HG02798 (cell line): ENCODE measurements around the gene TOR4A.

ENCODE experiments used
- ATAC-seq: cut with Tn5 transposase; IDR thresholded peaks from one replicate; pipeline ENCODE4 v1.9.1; 2021; ENCODE audit warnings: mild to moderate bottlenecking; ENCODE audit not compliant: unreplicated experiment, poor library complexity

The TOR4A gene

DNA sequence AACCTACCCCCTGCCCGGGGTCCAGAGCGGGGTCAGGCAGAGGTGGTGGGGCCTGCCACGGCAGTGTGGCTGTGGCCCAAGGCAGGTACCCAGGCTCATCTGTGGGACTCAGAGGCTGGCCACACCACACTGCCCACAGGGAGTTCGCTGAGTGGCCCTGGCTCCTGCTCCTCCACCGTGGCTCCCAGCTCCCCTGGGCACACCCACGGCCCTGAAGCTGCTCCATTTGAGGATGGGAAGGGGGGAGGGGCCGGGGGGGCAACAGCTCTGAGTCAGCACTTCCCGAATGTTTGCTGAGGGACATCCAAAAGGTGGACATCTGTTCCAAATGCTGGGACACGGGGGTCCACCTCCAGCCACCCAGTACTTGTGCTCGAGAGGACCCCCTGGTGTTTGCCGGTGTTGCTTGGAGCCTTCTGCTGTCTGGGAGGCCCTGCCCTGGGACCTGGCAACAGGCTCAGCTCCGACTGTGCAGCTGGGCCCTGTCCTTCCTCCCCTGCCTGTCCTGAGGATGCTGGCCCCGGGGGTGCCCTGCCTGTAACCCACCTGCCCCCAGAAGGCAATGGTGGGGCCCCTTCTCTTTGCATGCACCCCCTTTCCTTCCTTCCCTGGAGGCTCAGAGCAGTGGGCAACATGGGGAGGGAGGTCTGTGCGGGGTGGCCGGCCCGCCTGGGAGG lies 27.0 kb downstream of the TOR4A start:
- no peak for ATAC-seq

DNA sequence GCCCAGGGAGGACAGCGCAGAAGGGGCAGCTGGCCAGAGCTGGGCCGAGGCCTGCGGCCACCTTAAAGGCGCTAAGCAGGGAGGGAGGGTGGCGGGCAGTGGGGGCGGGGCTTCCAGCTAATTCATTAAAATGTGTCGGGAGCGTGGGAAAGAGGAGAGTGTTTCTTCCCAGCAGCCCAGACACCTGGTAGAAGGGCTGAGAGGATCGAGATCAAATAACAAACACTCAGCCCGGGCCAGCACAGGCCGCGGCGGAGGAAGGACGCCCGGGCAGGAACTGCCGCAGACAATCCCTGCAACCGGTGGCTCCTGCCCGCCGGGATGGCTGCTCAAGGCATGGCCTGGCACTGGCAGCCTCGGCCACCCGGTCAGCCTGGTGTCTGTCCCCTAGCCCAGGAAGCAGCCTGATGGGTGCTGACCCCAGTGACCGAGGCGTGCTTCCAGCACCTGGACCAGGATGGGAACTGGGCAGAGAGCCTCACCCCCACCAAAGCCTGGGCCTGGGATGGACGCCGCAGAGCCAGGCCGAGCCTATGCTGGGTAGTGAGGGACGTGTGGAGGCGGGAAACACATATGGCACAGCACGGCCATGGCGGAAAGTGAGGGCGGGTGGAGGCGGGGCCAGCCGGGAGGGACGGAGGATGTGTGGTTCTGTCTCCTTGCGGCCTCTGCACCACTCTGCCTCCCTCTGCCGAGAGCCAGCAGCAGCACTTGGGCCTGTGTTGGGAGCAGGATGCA lies 27.7 kb downstream of the TOR4A start:
- ATAC-seq: no peak

DNA sequence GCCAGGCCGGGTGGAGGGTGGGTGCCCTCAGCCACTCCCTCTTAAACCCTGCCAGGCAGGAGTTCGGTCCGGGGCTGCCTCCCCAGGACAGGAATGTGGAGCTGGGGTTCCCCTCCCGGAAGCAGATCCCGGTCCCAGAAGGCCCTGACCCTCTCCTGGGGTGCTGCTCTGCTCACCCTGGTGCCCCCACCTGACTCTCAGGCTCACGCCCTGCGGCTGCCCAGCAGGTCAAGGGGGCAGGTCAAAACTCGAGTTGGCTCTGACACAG lies 28.2 kb downstream of the TOR4A start:
- ATAC-seq: no peak

DNA sequence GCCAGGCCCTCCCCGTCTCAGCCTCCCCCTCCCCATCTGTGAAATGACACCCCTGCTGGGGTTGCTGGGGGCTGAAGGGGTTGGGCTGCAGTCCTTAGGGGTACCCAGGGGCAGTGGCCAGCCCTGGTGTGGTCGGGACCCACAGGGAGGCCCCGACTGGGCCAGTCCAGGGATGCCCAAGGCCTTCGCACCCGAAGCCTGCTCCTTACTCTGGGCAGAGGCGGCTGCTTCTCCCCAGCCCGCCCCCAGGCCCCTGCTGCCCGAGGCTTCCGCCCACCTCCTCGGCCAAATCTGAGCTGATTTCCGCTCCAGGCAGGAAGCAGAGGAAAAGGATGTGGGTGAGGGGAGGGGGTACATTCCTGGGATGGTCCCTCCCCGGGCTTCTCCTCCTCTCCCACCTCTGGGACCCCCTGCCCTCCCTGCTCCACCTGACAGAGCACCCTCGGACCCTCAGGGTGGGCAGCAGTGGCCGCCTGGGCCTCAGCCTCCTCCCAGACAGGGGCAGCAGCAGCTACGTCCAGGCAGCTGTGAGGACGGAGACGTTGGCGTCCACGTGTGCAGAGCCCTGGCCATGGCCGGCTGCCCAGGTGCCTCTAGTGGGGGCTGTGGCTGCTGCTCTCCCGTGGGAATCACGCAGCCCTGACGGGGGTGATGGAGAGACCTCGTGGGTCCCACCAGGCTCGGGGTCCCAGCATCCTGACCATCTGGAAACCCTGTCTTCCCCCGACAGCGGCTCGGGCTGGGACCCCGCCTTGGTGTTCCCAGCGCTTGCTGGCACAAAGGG lies 28.7 kb downstream of the TOR4A start:
- ATAC-seq: no peak

DNA sequence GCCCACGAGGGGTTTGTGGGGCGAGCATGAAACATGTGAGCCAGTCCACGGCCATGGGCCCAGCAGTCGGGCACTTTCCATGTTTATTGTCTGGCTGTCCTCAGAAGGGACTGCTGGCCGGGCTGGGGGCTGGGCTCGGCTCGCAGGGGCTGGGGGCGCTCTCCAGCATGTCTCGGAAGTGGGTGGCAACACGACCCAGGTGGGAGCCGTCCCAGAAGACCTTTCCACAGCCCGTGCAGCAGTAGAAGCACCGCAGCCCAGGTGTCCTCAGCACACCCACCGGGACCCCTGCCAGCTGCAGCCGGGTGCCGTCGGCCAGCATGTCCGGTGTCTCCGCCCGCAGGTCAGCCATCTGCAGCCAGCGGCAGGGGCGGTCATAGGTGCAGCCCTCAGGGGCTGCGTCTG lies 29.3 kb downstream of the TOR4A start:
- ATAC-seq: no peak

DNA sequence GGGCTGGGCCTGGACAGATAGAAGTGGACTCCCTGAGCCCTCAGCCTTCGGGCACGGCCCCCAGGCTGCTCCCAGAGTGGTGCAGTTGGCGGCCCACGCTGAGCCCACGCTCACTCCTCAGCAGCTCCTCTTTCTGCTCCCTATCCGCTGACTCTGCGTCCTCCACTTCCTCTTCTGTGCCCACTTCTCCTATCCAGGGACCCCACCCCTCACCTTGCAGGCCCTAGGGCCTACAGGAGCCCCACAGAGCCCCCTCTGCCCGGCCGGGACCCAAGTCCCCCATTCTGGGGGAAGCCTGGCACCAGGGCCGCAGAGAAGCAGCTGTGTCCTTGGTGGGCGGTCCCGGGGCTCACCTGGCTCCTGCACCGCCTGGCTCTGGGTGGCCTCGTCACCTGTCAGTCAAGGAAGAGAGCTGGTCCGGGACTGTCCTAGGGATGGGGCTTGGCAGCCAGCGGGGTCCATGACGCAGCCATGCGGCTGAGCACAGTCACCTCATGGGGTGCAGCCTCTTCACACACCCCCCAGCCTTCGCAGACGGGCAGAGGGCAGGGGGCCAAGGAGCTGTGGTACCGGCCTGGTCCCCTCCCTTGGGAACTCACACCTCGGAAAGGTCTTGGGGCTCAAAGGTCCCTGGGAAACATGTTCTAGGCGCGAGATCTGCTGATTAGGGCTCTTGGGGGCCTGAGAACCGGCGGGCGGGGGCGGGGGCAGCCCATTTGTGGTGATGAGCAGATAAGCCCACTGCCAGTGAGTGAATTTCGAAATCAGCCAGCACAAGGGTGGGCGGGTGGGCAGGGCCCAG lies 29.9 kb downstream of the TOR4A start:
- no peak for ATAC-seq

DNA sequence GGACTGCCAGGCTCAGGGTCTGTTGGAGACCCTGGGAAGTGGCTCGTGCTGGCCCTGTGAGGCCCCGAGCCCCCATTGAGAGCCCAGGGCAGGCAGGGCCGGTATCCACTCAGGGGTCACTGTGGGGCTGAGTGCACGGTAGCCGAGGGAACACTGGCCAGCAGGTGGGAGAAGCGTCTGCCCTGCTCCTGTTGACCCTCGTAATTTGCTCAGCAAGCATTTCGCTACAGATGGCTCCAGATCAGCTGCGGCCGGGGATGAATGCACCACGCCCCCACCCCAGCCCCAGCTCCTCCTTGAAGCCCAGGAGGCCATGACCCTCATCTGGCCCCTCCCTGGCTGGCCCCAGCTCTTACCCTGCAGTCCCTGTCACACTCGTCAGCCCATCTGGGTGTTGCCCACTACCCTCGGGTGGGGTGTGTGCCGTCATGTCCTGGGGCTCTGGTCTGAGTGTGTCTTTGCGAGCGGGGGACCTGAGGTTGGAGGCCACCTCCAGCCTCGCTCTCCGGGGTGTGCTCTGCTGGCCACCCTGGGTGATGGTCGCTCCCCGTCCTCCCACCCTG lies 30.6 kb downstream of the TOR4A start:
- no peak for ATAC-seq

DNA sequence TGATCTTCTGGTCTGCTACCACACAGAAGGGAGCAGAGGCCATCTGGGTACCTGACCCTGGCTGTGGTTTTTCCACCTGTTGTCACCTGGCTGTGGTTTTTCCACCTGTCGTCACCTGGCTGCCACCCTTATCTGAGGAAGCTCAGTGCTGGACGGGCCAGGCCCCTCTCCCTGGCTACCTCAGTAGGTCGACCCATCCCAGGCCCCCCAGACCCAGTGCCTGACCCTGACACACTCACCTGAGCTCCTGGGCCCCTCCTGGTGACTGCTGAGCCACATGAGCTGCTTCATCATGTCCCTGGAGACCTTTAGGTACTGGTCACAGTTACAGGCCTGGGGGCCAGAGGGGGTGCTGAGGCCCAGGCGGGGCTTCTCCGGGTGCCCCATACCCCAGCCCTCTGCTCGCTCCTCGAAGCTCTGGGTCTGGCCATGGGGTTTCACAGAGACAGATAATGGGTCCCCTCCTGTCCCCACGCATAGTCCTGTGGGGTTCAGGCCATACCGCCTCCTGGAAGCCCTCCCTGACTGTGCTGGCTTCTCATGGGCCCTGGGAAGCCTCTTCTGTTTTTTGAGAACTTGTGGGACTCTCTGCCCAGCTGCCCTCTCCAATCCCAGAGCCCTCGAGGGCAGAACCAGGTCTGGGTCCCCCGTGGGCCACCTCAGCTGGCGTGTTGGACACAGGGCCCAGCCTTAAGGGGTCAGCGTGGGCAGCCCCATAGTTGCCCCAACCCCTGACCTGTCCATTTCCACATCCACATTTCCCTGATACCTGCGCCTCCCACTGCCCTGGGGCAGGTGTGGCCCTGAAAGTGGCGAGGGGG lies 32.1 kb downstream of the TOR4A start:
- ATAC-seq: no peak

DNA sequence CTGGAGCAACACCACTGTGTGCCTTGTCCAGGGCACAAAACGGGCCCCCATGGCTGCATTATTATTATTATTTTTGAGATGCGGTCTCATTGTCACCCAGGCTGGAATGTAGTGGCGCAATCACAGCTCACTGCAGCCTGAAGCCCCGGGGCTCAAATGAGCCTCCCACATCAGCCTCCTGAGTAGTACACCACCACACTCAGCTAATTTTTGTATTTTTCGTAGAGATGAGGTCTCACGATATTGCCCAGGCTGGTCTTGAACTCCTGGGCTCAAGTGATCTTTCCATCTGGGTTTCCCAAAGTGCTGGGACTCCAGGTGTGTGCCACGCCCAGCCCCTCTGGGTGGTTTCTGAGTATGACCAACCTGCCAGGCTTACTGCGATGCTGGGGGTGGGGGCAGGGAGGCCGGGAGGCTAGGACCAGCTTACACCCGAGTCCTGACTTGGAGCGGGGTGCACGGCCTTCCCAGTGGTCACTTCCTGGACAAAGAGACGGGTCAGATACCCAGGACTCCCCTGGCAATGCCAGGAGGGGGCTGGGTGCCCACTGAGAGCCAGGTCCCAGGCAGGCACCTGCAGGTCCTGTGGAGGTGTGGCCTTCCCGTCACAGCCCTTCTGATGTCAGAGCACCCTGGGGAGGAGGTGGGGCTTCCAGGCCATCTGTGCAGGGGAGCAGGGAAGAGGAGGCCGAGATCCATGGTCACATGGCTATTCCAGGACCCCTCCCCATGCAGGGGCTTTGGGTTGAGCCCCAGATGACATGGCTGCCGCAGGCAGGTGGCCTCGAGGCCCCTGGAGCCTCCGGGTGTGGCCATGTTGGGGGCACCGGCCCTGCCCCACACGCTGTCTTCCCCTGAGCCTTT lies 32.9 kb downstream of the TOR4A start:
- no peak for ATAC-seq

DNA sequence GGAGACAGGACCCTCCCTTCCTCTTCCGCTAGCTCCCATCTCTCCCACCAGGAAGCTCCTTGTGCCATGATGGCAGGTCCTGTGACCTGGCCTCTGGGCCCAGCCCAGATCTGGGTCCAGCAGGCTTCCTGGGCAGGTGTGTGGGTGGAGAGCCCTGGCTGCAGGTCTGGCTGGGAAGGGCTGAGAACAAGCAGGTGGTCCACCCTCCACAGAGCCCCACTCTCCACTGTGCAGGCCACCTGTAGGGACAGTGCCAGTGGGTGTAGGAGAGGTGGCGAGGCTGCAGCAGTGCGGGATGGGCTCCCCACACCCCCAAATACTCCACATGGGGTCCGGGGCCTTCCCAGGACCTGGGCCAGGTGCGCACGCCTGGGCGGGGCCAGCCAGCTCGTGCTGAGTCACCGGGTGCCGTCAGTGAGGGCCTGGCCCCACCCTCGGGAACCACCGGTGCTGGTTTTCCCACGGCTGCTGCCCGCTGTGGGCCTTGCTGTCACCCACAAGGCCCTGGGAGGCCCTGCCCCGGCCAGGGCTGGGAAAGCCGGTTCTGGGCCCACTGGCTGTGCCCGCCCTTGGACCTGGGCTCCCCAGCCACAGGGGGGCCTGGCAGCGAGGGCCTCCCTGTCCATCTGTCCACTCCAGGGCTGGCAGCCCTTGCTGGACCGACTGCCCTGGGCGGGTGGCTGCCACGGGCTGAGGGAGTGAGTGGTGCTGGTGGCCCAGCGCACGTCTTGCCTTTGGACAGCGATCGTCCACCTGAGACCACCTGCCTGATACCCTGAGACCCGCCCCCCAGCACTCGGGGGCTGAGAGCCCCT lies 33.9 kb downstream of the TOR4A start:
- no peak for ATAC-seq

DNA sequence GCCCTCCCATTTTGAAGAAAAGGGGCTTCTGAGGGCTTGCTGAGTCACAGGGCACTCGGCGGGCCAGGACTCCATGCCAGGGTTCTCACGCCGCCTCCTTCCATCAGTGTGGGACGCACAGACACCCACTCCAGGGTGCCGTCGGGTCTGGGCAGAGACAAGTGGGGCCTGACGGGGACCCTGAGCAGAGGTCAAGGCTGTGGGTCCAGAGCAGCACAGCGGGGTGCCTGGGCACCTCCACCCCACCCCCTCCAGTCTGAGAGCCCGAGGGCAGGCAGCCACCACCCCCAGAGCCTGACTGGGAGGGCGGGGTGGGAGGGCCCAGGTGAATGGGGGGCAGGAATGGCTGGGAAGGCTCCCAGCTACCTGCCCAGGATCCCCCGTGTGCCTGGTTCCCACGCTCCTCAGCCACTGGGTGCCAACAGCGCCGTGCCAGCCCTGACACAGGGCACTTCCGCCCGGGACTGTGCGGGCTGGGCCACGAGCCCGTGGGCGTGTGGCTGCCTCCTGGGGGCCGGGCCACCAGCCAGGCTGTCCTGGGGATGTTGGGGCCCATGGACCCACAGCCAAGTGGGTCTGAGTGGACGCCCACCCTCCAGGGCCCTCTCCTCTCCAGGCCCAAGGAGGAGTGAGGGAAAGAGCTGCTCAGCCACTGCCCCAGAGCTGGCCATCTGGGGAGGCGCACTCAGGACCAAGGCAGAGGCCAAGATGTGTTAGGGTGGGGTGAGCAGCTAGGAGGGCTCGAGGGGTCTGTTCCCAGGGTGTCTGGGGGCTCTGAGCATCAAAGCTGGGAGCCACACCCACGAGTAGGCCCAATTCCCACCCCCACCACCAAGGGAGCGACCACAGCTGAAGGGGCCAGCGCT lies 34.7 kb downstream of the TOR4A start:
- no peak for ATAC-seq

DNA sequence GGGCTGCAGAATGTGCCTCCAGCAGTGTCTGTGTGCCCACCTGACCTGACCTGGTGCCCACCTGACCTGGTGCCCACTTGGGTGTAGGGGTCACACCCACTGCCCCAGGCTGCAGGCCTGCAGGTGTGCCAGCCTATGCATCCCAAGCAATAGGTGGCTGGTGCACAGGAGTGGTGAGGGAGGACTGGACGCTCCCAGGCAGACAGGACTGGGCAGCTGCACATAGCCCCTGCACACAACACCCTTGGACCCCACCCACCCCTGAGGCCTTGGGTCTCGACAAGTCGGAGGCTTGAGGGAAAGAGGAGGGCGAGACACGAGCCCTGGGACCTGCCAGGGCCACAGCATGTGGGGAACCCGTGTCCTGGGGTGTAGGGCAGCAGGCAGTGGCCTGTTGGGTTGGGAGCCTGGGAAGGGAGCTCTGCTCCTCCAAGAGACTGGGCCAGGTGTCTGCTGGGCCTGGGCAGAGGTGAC lies 35.4 kb downstream of the TOR4A start:
- ATAC-seq: no peak

DNA sequence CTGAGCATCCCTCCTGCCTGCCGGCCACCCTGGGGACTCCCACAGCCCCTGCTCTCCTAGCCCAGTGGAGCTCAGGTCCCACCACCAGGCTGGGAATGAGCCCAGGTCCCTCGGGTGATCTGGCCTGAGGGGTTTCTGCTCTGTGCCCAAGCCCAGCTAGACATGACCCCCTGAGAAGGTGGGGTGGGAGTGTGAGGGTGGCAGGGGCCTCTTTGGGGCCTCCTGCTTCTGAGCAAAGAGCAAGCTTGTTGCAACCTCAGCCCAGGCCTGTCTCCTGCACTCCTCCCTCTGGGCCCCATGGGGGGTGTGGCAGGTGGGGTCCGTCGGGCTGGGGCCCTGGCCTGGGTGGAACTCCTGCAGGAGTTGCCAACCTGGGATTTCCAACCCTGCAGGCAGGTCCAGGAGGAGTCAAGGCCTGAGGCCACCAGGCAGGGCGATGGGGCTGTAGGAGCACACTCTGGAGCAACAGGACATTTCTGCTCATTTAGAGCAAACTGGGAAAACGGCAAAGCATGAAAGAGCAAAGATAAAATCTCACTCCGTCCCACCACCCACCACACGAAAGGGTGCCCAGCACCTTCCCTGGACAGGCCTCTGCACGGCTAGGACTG lies 35.9 kb downstream of the TOR4A start:
- no peak for ATAC-seq

DNA sequence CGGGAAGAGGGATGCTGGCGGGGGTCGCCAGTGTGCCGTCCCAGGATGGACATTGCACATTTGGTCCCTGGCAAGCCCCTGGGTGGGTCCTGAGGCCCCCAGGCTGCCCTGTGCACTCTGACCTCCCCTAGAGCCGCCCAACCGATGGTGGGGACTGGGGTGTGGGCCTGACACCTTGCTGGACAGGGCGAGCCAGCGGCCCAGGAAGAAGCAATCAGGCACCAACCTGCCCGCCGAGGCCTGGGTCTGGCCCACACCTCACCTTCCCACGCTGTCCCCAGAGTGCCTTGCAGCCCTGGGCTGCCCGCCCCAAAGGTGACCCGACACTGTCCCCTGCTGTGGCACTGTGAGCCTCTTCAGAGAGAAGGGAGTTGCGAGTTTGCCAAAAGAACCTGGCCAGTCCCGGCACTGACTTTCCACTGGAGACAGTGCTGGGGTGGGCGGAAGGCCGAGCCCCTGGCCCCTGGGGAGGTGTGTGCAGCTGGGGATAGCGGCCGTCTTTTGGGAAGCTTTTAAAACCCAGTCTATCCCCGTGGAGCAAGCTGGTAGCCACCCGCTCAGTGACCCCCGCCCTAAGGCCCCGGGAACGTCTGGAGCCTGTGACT lies 36.5 kb downstream of the TOR4A start:
- no peak for ATAC-seq

DNA sequence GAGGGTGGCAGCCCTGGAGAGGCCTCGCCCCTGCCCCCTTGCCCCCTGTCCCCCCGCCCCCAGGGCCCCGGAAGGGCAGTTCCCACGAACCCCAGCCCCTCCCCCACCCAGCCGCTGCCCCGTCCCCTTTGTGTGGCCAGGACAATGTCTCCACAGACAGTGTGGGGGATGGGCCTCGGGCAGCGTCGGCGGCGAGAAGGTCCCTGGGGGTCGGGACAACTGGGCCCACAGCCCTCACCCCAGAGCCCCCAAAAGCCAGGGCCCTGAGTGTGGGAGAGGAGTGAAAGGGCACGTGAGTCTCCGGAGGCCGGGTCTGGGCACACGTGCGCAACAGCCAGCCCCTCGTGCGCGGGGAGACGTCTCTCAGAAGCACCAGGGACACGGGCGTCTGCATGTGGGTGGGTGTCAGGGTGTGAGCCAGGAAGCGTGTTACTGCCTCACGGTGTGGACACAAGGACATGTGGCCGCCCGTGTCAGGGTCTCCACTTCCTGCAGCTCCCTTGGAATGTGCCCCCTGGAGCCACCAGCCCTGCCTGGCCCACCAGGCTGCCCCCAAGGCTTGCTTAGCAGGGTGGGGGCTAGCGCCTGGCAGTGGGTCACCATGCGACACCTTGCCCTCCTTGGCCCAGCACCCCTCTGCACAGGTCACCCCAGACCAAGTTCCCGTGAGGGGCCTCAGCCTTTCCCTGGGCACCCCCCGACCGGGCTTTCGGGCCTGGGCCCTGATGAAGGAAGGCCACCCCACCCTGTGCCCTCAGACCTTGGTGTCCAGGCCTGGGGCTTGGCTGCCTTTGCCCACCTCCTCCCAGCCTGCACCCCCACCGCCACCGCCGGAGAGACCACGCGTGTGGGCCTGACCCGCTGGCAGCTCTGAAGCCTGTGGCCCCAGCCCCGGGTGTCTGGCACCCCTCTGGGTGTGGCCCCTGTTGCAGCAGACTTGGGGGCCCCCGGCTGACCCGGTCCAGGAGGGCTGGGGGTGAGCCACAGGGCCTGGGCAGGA lies 37.3 kb downstream of the TOR4A start:
- no peak for ATAC-seq
